Neuronal stem cell (in vitro differentiated cells): ENCODE results near the gene ZNF124.

Experiments used
- DNase-seq: peaks from one replicate; pipeline ENCODE4 v3.0.0-alpha.2; 2013; ENCODE audit warnings: low spot score
- H2AFZ ChIP-seq: one replicate; pipeline ENCODE4 v1.6.1; 2013; ENCODE audit warnings: mild to moderate bottlenecking, low read length, inconsistent platforms
- H2AK5ac ChIP-seq: 2 replicates; pipeline ENCODE4 v1.6.1; 2013; ENCODE audit warnings: low read depth, mild to moderate bottlenecking, inconsistent platforms, low read length, moderate library complexity, mixed read lengths
- H2BK120ac ChIP-seq: 2 replicates; pipeline ENCODE4 v1.6.1; 2013; ENCODE audit warnings: low read depth, mild to moderate bottlenecking, inconsistent platforms, low read length, moderate library complexity, mixed read lengths
- H2BK12ac ChIP-seq: one replicate; pipeline ENCODE4 v1.6.1; 2013; ENCODE audit warnings: low read length, inconsistent platforms
- H2BK15ac ChIP-seq: 2 replicates; pipeline ENCODE4 v1.6.1; 2013; ENCODE audit warnings: mild to moderate bottlenecking, low read length, inconsistent platforms, mixed read lengths
- H2BK5ac ChIP-seq: one replicate; pipeline ENCODE4 v1.6.1; 2013; ENCODE audit warnings: inconsistent platforms, mild to moderate bottlenecking, low read length, moderate library complexity
- H3K14ac ChIP-seq: one replicate; pipeline ENCODE4 v1.6.1; 2013; ENCODE audit warnings: low read length, inconsistent platforms
- H3K18ac ChIP-seq: 2 replicates; pipeline ENCODE4 v1.6.1; 2013; ENCODE audit warnings: low read length, inconsistent platforms
- H3K23ac ChIP-seq: 2 replicates; pipeline ENCODE4 v1.6.1; 2013; ENCODE audit warnings: low read depth, mild to moderate bottlenecking, mixed read lengths, low read length, inconsistent platforms; ENCODE audit not compliant: poor library complexity
- H3K27ac ChIP-seq: replicated peaks from 3 replicates; pipeline ENCODE4 v1.5.1; 2013; ENCODE audit warnings: low read length, inconsistent platforms
- H3K27me3 ChIP-seq, 3 experiments: 2 replicates each; pipeline ENCODE4 v1.6.1; 2013; ENCODE audit warnings: low read length in 3 of 3, mild to moderate bottlenecking in 2 of 3, inconsistent platforms in 1 of 3, low read depth in 1 of 3, mixed read lengths in 1 of 3, moderate library complexity in 1 of 3; ENCODE audit not compliant: control insufficient read depth in 3 of 3, insufficient read depth in 3 of 3
- H3K36me3 ChIP-seq, 2 donors: replicated peaks in 1 of 2; 2 replicates each; pipeline ENCODE4 v1.6.1; 2013; ENCODE audit warnings: low read length in 2 of 2; ENCODE audit not compliant: control insufficient read depth in 2 of 2, insufficient read depth in 2 of 2
- H3K4ac ChIP-seq: 2 replicates; pipeline ENCODE4 v1.6.1; 2013; ENCODE audit warnings: inconsistent platforms, mild to moderate bottlenecking, low read length, moderate library complexity
- H3K4me1 ChIP-seq, 2 donors: 1 replicate in 1 of 2; 2 replicates in 1 of 2; pipeline ENCODE4 v1.6.1; 2013; ENCODE audit warnings: low read length in 2 of 2, low read depth in 1 of 2; ENCODE audit not compliant: control insufficient read depth in 2 of 2, insufficient read depth in 1 of 2
- H3K4me2 ChIP-seq: one replicate; pipeline ENCODE4 v1.6.1; 2013; ENCODE audit warnings: mild to moderate bottlenecking, low read length, inconsistent platforms; ENCODE audit not compliant: insufficient read depth, poor library complexity, severe bottlenecking
- H3K4me3 ChIP-seq, 2 donors: 2 replicates each; pipeline ENCODE4 v1.5.1; 2013; ENCODE audit warnings: low read length in 2 of 2, mild to moderate bottlenecking in 2 of 2, inconsistent platforms in 1 of 2, moderate library complexity in 1 of 2
- H3K79me1 ChIP-seq: one replicate; pipeline ENCODE4 v1.6.1; 2013; ENCODE audit warnings: low read depth, mild to moderate bottlenecking, inconsistent platforms, low read length, moderate library complexity
- H3K9ac ChIP-seq: one replicate; pipeline ENCODE4 v1.6.1; 2013; ENCODE audit warnings: mild to moderate bottlenecking, low read depth, low read length, inconsistent platforms; ENCODE audit not compliant: poor library complexity
- H3K9me3 ChIP-seq, 2 donors: replicated peaks in 1 of 2; 2 replicates each; pipeline versions ENCODE3 to v1.6.1; 2013; ENCODE audit warnings: low read length in 2 of 2, mild to moderate bottlenecking in 2 of 2, inconsistent platforms in 1 of 2, low read depth in 1 of 2, mixed read lengths in 1 of 2, moderate library complexity in 1 of 2; ENCODE audit not compliant: control insufficient read depth in 2 of 2, insufficient read depth in 1 of 2
- H4K8ac ChIP-seq: one replicate; pipeline ENCODE4 v1.6.1; 2013; ENCODE audit warnings: low read depth, mild to moderate bottlenecking, inconsistent platforms, low read length, moderate library complexity
- H4K91ac ChIP-seq: one replicate; pipeline ENCODE4 v1.6.1; 2013; ENCODE audit warnings: low read length, low read depth, mild to moderate bottlenecking, inconsistent platforms; ENCODE audit not compliant: poor library complexity
- WGBS, 2 donors: extraction: QIAGEN DNeasy Blood & Tissue Kit; methylation state at CpG; one replicate each; pipeline ENCODE4 v1.1.7; 2013; ENCODE audit warnings: missing lambda C conversion rate in 2 of 2, mixed read lengths in 1 of 2; ENCODE audit not compliant: insufficient read length in 2 of 2, insufficient replicate concordance in 1 of 2; ENCODE audit errors: extremely low coverage in 2 of 2; 5-methylcytosine and 5-hydroxymethylcytosine counted together

ZNF124 gene

DNA sequence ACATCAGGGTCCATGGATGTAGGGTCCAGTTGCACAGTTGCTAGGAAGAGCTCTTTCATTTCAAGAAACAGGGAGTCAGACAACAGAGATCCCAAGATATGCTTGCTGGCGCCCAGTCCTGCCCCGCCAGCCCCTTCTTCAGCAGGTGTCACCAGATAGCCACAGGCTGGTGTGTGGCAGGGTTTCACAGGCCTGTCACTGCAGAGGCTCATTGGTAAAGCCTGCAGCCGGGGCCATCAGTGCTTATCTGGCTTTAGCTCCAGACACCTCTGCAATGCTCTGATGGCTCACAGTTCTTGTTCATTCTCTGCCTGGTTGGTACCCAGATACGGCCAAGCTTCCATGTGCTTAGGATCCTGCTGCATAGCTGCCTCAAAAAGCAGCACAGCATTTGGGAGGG lies 12.4 kb upstream of the ZNF124 start:
- Histone ChIP-seq H3K9me3 (peaks cover 16 to 19% of the 10 kb centered on the region in 2 donors), H2AK5ac (no peak overlapping the region), H3K9ac (peak overlapping the region; percentile 15)

DNA sequence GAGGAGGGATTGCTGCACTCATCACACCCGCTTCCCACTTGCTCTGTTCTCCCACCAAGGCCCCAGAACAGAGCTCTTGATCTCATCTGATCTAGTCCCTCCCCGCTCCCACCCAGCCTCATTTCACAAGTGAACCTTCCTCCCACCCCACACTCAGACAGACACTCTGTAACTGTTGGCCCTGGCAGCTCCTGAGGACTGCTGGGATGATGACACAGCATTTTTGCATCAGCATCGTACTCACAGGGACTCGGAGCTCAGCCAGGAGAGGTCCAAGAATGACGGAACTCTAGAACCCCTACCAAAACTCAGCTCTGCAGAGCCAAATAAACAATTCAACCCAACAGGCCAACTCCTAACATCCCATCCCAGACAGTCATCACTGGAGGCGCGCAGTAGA lies 11.2 kb upstream of the ZNF124 start:
- H3K4ac ChIP-seq: no peak overlapping the region
- H3K9ac ChIP-seq: no peak overlapping the region
- H3K4me3 ChIP-seq: no peak overlapping the region
- no peak overlapping the region for H2AK5ac ChIP-seq
- H3K23ac ChIP-seq: no peak overlapping the region
- H3K9me3 ChIP-seq: peaks cover 14 to 16% of the 10 kb centered on the region in 2 donors
- no peak overlapping the region for H2BK120ac ChIP-seq
- H3K14ac ChIP-seq: no peak overlapping the region
- H4K91ac ChIP-seq: no peak overlapping the region
- H2BK5ac ChIP-seq: no peak overlapping the region
- H3K18ac ChIP-seq: no peak overlapping the region
- no peak overlapping the region for H4K8ac ChIP-seq
- H2BK15ac ChIP-seq: no peak overlapping the region
- no peaks in the 10 kb centered on the region for H3K27me3 ChIP-seq
- no peaks in the 10 kb centered on the region for H3K36me3 ChIP-seq
- no peak overlapping the region for H2AFZ ChIP-seq
- H3K4me1 ChIP-seq: no peaks in the 10 kb centered on the region
- H2BK12ac ChIP-seq: no peak overlapping the region
- no peak overlapping the region for H3K4me2 ChIP-seq
- DNase-seq: no peak
- H3K27ac ChIP-seq: no peak overlapping the region
- WGBS, 2 donors: no CpG with 5 or more reads among the region's 7 CpGs
- H3K79me1 ChIP-seq: no peaks in the 10 kb centered on the region

More for the DNA sequence above, 12.4 kb upstream of the ZNF124 start:
- Histone ChIP-seq H3K4me1 (no peaks in the 10 kb centered on the region), H3K23ac (no peak overlapping the region), H2BK5ac (peak overlapping the region; percentile 54), H3K27ac (no peak overlapping the region), H3K4me2 (no peak overlapping the region), H3K18ac (no peak overlapping the region), H3K36me3 (no peaks in the 10 kb centered on the region), H3K27me3 (no peaks in the 10 kb centered on the region), H3K4me3 (no peak overlapping the region), H3K4ac (no peak overlapping the region), H2BK120ac (no peak overlapping the region), H3K79me1 (no peaks in the 10 kb centered on the region), H2BK12ac (no peak overlapping the region), H4K91ac (no peak overlapping the region), H2AFZ (no peak overlapping the region), H4K8ac (no peak overlapping the region), H2BK15ac (no peak overlapping the region), H3K14ac (no peak overlapping the region)
- DNase-seq: no peak
- no CpG with 5 or more reads among the region's 4 CpGs for WGBS, 2 donors

DNA sequence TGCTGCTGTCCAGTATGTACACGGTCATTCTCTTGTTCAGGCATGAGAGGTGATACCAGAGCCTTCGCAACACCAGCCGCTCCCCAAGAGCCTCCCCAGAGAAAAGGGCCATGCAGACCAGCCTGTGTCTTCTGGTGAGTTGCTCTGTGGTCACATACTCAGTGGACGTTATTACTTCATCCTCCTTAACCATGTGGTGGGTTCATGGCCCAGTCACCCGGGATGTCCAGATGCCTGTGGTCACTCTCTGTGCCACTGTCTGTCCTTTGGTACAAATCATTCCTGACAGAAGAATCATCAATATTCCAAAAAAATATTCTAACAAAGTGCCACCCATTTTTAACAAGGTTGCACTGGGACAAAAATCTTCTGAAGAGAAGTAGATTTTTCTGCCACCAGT lies 8.8 kb upstream of the ZNF124 start:
- Histone ChIP-seq H2AFZ (no peak overlapping the region), H2AK5ac (no peak overlapping the region), H3K9ac (no peak overlapping the region), H3K27ac (no peak overlapping the region), H3K4me3 (no peak overlapping the region), H2BK5ac (no peak overlapping the region), H3K18ac (no peak overlapping the region), H3K36me3 (no peaks in the 10 kb centered on the region), H3K4me1 (no peaks in the 10 kb centered on the region), H3K79me1 (no peaks in the 10 kb centered on the region), H2BK120ac (no peak overlapping the region), H3K4me2 (no peak overlapping the region), H4K8ac (no peak overlapping the region), H2BK15ac (no peak overlapping the region), H2BK12ac (no peak overlapping the region), H3K4ac (no peak overlapping the region), H3K14ac (no peak overlapping the region), H3K9me3 (peaks cover 7 to 16% of the 10 kb centered on the region in 2 donors), H3K27me3 (no peaks in the 10 kb centered on the region), H3K23ac (no peak overlapping the region), H4K91ac (no peak overlapping the region)
- DNase-seq: no peak
- WGBS, 2 donors: no CpG with 5 or more reads among the region's 5 CpGs

DNA sequence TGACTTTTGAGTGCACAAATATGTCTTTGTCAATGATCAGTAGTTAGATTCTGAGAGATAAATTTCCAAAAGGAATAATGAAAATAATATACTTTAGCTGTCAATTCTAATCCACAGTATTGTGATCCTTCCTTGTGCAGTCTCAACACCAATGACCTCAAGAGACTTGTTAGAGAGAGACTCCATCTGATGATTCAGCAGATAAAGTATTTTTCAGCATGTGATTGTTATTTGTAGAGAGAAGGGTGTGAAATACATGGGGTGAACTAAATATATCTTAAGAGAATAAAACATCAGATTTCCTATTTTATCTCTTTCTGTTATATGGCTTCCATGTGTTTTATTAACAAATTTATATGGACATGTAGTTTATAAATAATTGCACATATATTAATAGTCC lies 5.9 kb upstream of the ZNF124 start:
- DNase-seq: no peak
- Histone ChIP-seq H4K8ac (no peak overlapping the region), H3K4me2 (no peak overlapping the region), H2BK120ac (no peak overlapping the region), H3K14ac (no peak overlapping the region), H3K4me3 (no peak overlapping the region), H3K9me3 (no peaks in the 10 kb centered on the region), H3K27me3 (peaks cover 0 to 5% (median 0%) of the 10 kb centered on the region in 3 experiments), H2BK12ac (no peak overlapping the region), H2AFZ (no peak overlapping the region), H3K4ac (no peak overlapping the region), H2BK5ac (no peak overlapping the region), H3K9ac (no peak overlapping the region), H2BK15ac (no peak overlapping the region), H3K23ac (no peak overlapping the region), H2AK5ac (no peak overlapping the region), H3K79me1 (no peaks in the 10 kb centered on the region), H3K4me1 (no peaks in the 10 kb centered on the region), H3K18ac (no peak overlapping the region), H3K27ac (no peak overlapping the region), H3K36me3 (no peaks in the 10 kb centered on the region), H4K91ac (no peak overlapping the region)
